Osteoblast (primary cell): ENCODE results near the gene ACP1. TPM values are rescaled to one million over a fixed set of nuclear protein-coding genes. Genes with fewer than 3 reads are reported as not detected.

ENCODE experiments used
- DNase-seq: peaks from one replicate; pipeline ENCODE4 v3.0.0; 2011; ENCODE audit warnings: low spot score, mixed read lengths; ENCODE audit not compliant: insufficient read length; ENCODE audit errors: missing footprints
- H2AFZ ChIP-seq: 2 replicates; pipeline ENCODE4 v1.6.0; 2011; ENCODE audit warnings: mild to moderate bottlenecking, low read length
- H3K27ac ChIP-seq: 2 replicates; pipeline ENCODE4 v1.5.1; 2011; ENCODE audit warnings: mild to moderate bottlenecking, low read depth, low read length, moderate library complexity
- H3K27me3 ChIP-seq: 2 replicates; pipeline ENCODE4 v1.6.0; 2012; ENCODE audit warnings: mild to moderate bottlenecking, control low read depth, inconsistent platforms, low read length, moderate library complexity; ENCODE audit not compliant: insufficient read depth
- H3K36me3 ChIP-seq: 2 replicates; pipeline ENCODE4 v1.5.1; 2011; ENCODE audit warnings: mild to moderate bottlenecking, low read length, control low read depth, moderate library complexity; ENCODE audit not compliant: insufficient read depth
- H3K4me1 ChIP-seq: 2 replicates; pipeline ENCODE4 v1.5.1; 2011; ENCODE audit warnings: mild to moderate bottlenecking, low read length, control low read depth, moderate library complexity; ENCODE audit not compliant: insufficient read depth
- H3K4me2 ChIP-seq: 2 replicates; pipeline ENCODE4 v1.6.0; 2011; ENCODE audit warnings: mild to moderate bottlenecking, low read length; ENCODE audit not compliant: insufficient read depth
- H3K4me3 ChIP-seq: fragments of 200-600 bp; sonication (generic); 3 replicates; pipeline ENCODE4 v1.5.1; 2012; ENCODE audit warnings: mild to moderate bottlenecking, low read length, inconsistent platforms; ENCODE audit not compliant: insufficient read depth
- H3K79me2 ChIP-seq: 2 replicates; pipeline ENCODE4 v1.6.0; 2012; ENCODE audit warnings: mild to moderate bottlenecking, low read length, control low read depth, inconsistent platforms; ENCODE audit not compliant: insufficient read depth
- H3K9me3 ChIP-seq: 2 replicates; pipeline ENCODE4 v1.5.1; 2011; ENCODE audit warnings: low read depth, low read length, control low read depth
- H4K20me1 ChIP-seq: 2 replicates; pipeline ENCODE4 v1.6.0; 2012; ENCODE audit warnings: mild to moderate bottlenecking, low read length, control low read depth; ENCODE audit not compliant: insufficient read depth
- total RNA-seq: library from RNA; depleted of rRNA; stranded (reverse); fragments of >200 nt; gene quantifications from 2 replicates; pipeline ENCODE4 v1.2.3, GENCODE V29; 2012
- TF ChIP-seq, protein P1 (sequence below): IDR thresholded peaks from 2 replicates; pipeline ENCODE4 v1.5.1; 2011; ENCODE audit warnings: mild to moderate bottlenecking, low read depth, low read length, moderate library complexity; ENCODE audit errors: extremely low read depth

The ACP1 gene
- total RNA-seq, 1 donor: 80.0 TPM

DNA sequence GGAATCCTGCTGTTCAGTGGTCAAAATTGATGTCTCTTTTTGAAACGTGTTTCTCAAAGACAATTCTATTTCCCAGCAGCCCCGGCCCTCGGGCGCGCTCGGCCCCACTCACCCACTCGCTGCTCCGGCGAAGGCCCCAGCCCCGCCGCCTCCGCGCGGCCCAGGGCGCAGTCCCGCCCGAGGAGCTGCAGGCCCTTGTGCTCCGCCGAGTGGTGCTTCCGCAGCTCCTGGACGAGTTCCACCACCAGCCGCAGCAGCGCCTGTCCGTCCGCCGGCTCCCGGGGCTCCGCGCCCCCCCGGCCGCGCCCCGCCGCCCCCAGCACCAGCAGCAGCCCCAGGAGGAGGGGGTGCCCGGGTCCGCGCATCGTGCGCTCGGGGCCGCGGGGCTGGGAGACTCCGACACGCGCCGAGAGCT, 22.7 kb downstream of the ACP1 start:
- peak; percentile 83 for DNase-seq
- TF ChIP-seq, protein P1, sequence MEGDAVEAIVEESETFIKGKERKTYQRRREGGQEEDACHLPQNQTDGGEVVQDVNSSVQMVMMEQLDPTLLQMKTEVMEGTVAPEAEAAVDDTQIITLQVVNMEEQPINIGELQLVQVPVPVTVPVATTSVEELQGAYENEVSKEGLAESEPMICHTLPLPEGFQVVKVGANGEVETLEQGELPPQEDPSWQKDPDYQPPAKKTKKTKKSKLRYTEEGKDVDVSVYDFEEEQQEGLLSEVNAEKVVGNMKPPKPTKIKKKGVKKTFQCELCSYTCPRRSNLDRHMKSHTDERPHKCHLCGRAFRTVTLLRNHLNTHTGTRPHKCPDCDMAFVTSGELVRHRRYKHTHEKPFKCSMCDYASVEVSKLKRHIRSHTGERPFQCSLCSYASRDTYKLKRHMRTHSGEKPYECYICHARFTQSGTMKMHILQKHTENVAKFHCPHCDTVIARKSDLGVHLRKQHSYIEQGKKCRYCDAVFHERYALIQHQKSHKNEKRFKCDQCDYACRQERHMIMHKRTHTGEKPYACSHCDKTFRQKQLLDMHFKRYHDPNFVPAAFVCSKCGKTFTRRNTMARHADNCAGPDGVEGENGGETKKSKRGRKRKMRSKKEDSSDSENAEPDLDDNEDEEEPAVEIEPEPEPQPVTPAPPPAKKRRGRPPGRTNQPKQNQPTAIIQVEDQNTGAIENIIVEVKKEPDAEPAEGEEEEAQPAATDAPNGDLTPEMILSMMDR: no peak
- no peaks in the 10 kb centered on the region for H3K79me2 ChIP-seq
- no peak overlapping the region for H3K27ac ChIP-seq
- H3K27me3 ChIP-seq: peaks cover 35% of the 10 kb centered on the region
- no peak overlapping the region for H2AFZ ChIP-seq
- peak overlapping the region; percentile 42 for H3K4me3 ChIP-seq
- no peaks in the 10 kb centered on the region for H3K9me3 ChIP-seq
- H4K20me1 ChIP-seq: peaks cover 11% of the 10 kb centered on the region
- peaks cover 32% of the 10 kb centered on the region for H3K4me1 ChIP-seq
- H3K4me2 ChIP-seq: peak overlapping the region; percentile 39
- H3K36me3 ChIP-seq: no peaks in the 10 kb centered on the region

DNA sequence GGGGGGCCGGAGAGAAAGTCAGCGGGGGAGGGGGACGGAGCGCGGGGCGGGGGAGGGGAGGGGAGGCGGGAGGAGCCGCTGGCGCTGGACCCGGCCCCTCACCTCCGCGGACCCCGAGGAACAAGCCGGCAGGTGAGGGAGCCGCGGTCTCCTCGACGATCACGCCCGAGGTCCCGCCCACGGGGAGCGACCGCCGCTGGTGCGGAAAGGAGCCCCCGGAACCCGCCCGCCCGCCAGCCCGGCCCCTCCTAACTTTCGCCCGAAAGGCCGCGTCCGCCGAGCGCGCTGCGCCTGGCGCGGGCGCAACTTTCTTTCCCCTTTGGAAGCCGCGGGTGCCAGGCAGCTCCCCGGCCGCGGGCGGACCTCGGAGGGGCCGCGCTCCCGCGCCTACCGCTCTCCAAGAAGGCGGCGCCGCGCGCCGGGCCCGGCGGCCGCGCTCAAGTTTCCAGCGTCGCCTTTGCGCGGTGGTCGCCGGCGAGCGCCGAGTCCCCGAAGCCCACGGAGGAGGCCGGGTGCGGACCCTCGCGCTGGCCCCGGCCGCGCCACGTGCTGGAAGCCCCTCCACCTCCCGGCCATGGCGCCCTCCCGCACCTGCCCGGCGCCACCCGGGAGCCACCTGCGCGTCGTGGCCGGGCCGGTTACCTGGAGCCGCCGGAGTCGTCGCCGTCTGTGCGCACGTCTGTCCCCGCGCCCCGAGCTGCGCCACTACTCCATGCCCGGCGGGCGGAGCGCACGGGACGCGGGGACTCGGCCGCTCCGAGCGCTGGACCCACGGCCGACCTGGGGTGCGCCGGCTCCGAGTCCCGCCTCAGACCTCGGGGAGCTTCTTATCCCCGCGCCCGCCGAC, 23.4 kb downstream of the ACP1 start, which contains the start of gene ALKAL2:
ALKAL2 (minus strand) TSS at position 181 of the 847 bp plus-strand sequence. CDS start 256 bp downstream, outside the sequence.
- TF ChIP-seq, protein P1: no peak
- Histone ChIP-seq H4K20me1 (peaks cover 11% of the 10 kb centered on the region), H3K4me2 (peak within 1 kb of the TSS; percentile 39), H3K4me1 (peaks cover 32% of the 10 kb centered on the region), H3K4me3 (peak within 1 kb of the TSS; percentile 42), H3K27ac (no peak within 1 kb of the TSS), H3K9me3 (no peaks in the 10 kb centered on the region), H3K79me2 (no peaks in the 10 kb centered on the region), H2AFZ (no peak within 1 kb of the TSS), H3K36me3 (no peaks in the 10 kb centered on the region), H3K27me3 (peaks cover 35% of the 10 kb centered on the region)
- DNase-seq: no peak

GRCh38 chr2:288758-289361, 24.1 kb downstream of the ACP1 start:
- peaks cover 35% of the 10 kb centered on the region for H3K27me3 ChIP-seq
- peak overlapping the region; percentile 95 for H3K4me2 ChIP-seq
- H4K20me1 ChIP-seq: peaks cover 11% of the 10 kb centered on the region
- TF ChIP-seq, protein P1: no peak
- peak; percentile 69 for DNase-seq
- no peak overlapping the region for H2AFZ ChIP-seq
- no peak overlapping the region for H3K27ac ChIP-seq
- no peak overlapping the region for H3K4me3 ChIP-seq
- H3K4me1 ChIP-seq: peaks cover 32% of the 10 kb centered on the region
- H3K9me3 ChIP-seq: no peaks in the 10 kb centered on the region
- H3K79me2 ChIP-seq: no peaks in the 10 kb centered on the region
- H3K36me3 ChIP-seq: no peaks in the 10 kb centered on the region
